Psoas muscle (tissue), 8 donors: ENCODE measurements around the gene IL21R. TPM values are rescaled to one million over a fixed set of nuclear protein-coding genes. Genes with fewer than 3 reads are reported as not detected.
"Not testable (repeated sequence)": the region's sequence is repeated elsewhere in the genome, so short reads cannot be mapped to it uniquely, and the experiment has no call there.

Source experiments
- ATAC-seq, 4 donors: fragments of 200-7000 bp; cut with Tn5 transposase; one replicate each; pipeline ENCODE4 v1.9.1; 2020; ENCODE audit warnings: moderate library complexity in 3 of 4, mild to moderate bottlenecking in 2 of 4
- DNase-seq, 2 donors: peaks; one replicate each; pipeline ENCODE4 v3.0.0-alpha.2; 2020
- H3K27ac ChIP-seq: fragments of 200-600 bp; one replicate; pipeline ENCODE4 v1.8.0; 2022
- H3K27me3 ChIP-seq, 3 donors: fragments of 200-600 bp in 1 of 3; one replicate each; pipeline versions ENCODE4 v1.6.1 to v1.8.0; 2013 to 2022; ENCODE audit warnings: low read length in 2 of 3, mild to moderate bottlenecking in 2 of 3, moderate library complexity in 1 of 3; ENCODE audit not compliant: insufficient read depth in 3 of 3
- H3K36me3 ChIP-seq, 2 donors: fragments of 200-600 bp in 1 of 2; one replicate each; pipeline versions ENCODE4 v1.6.1 to v1.8.0; 2013 to 2022; ENCODE audit warnings: low read depth in 1 of 2, mild to moderate bottlenecking in 1 of 2, moderate library complexity in 1 of 2; ENCODE audit not compliant: insufficient read depth in 1 of 2
- H3K4me1 ChIP-seq: fragments of 200-600 bp; one replicate; pipeline ENCODE4 v1.8.0; 2022
- H3K4me3 ChIP-seq: fragments of 200-600 bp; one replicate; pipeline ENCODE4 v1.8.0; 2022; ENCODE audit warnings: mild to moderate bottlenecking
- H3K9me3 ChIP-seq: fragments of 200-600 bp; one replicate; pipeline ENCODE4 v1.8.0; 2022
- WGBS, 3 donors: extraction: QIAGEN DNeasy Blood & Tissue Kit; methylation state at CpG; one replicate each; pipeline versions ENCODE4 v1.1.6 to v1.1.7; 2013; 5-methylcytosine and 5-hydroxymethylcytosine counted together
- intact Hi-C, 2 donors: fragments of 100-400 bp; cut with DNase I; formaldehyde crosslinking; loops; one replicate each; pipeline versions ENCODE4 v1.11.0 to v1.14.2; 2022
- polyA plus RNA-seq, 3 donors: library from polyadenylated mRNA; stranded (reverse); fragments of 200-250 nt; gene quantifications; one replicate each; pipeline ENCODE4 v1.2.3, GENCODE V29; 2013
- total RNA-seq, 4 donors: library from RNA; stranded (reverse); fragmentation: NEBNext Ultra II Directional in 2 of 4; extraction: Animal tissue kit (Norgen Biotek cat#: 25700) in 2 of 4; gene quantifications; one replicate each; pipeline versions ENCODE4 v1.2.1 to v1.2.4, GENCODE V29; 2021 to 2023
- TF ChIP-seq, protein P1 (sequence below): fragments of 200-600 bp; IDR thresholded peaks from one replicate; pipeline ENCODE4 v1.8.0; 2022; ENCODE audit warnings: antibody characterized with exemption
- donor health status: healthy with polysubstance abuse.
- donor health status: DM: no; HTN: no; CAD: no; lungs with moderate emphysema.
- donor health status: Bipolar disorder and iron deficiency.
- donor health status: healthy.
- donor health status: DM: yes; HTN: yes; CAD: no.
- donor health status: DM: no; HTN: no; CAD: no.
- donor health status: DM: no; HTN: no; CAD: no.
- donor health status: DM: yes; HTN: yes; CAD: no.

The IL21R gene
- total and polyA plus RNA-seq, 7 donors = 0.01 to 0.15 (median 0.08) TPM; not detected in 2

DNA sequence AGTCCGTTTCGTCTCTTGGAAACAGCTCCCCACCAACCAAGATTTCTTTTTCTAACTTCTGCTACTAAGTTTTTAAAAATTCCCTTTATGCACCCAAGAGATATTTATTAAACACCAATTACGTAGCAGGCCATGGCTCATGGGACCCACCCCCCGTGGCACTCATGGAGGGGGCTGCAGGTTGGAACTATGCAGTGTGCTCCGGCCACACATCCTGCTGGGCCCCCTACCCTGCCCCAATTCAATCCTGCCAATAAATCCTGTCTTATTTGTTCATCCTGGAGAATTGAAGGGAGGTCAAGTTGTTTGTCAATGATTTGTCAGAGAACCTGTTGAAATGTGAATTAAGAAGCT, 48.2 kb downstream of the IL21R start:
- H3K9me3 ChIP-seq = no peaks in the 10 kb centered on the region
- ATAC-seq (no peak), DNase-seq (no peak)
- WGBS, 3 donors = 25 to 31% (median 26%) methylated on average over 5 of the region's 5 CpGs
- TF ChIP-seq, protein P1, sequence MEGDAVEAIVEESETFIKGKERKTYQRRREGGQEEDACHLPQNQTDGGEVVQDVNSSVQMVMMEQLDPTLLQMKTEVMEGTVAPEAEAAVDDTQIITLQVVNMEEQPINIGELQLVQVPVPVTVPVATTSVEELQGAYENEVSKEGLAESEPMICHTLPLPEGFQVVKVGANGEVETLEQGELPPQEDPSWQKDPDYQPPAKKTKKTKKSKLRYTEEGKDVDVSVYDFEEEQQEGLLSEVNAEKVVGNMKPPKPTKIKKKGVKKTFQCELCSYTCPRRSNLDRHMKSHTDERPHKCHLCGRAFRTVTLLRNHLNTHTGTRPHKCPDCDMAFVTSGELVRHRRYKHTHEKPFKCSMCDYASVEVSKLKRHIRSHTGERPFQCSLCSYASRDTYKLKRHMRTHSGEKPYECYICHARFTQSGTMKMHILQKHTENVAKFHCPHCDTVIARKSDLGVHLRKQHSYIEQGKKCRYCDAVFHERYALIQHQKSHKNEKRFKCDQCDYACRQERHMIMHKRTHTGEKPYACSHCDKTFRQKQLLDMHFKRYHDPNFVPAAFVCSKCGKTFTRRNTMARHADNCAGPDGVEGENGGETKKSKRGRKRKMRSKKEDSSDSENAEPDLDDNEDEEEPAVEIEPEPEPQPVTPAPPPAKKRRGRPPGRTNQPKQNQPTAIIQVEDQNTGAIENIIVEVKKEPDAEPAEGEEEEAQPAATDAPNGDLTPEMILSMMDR = no peak
- H3K4me1 ChIP-seq = no peaks in the 10 kb centered on the region
- no peak overlapping the region for H3K27ac ChIP-seq
- peaks cover 0 to 35% (median 15%) of the 10 kb centered on the region in 3 donors for H3K27me3 ChIP-seq
- no peaks in the 10 kb centered on the region for H3K36me3 ChIP-seq
- no peak overlapping the region for H3K4me3 ChIP-seq
- intact Hi-C loops = loop anchor here in 1 of 2 donors (10.0 kb wide), 1 partner anchor 215 kb away; no protein-coding TSS in a partner anchor

DNA sequence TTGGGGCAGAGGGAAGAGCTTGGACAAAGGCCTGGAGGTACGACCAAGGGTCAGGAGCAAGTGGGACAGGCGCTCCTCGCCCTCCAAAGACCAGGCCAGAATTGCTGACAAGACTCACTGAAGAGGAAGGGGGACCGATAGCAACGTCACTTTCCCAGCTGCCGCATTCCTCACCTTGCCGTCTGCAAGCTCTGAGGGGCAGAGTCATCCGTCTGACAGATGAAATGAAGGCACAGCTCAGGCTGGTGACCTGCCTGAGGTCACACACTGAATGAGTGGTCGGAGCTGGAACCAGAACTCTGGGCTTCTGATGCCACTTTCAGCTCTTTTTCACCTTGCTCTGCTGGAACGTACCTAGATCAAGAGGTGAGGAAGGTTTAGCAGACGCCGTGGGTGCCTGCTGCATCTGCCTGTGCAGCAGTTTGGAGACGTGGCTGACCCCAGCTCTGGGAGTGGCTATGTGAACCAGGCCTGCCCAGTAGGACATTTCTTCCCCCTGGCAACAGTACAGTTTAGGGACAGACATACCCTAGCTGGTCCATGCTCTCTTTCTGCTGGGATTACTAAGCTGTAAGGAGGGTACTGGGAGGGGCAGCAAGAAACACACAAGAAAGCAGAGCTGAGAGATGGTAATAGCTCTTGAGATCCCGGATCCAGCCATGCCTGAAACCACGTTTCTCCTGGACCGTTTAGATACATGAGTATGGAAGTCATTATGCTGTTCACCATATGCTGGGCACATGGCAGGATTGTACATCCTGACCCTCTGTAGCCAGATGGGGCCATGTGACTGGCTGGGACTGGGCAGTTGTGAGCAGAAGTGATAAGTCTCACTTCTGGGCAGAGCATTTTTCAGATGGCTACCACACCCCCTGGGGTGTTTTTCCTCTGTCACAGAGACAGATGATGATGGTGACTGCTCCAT, 50.9 kb downstream of the IL21R start:
- intact Hi-C loops = loop anchor here in 1 of 2 donors (10.0 kb wide), 1 partner anchor 218 kb away; no protein-coding TSS in a partner anchor
- Histone ChIP-seq H3K4me3 (no peak overlapping the region), H3K36me3 (no peaks in the 10 kb centered on the region), H3K27me3 (peaks cover 0 to 24% (median 5%) of the 10 kb centered on the region in 3 donors), H3K27ac (no peak overlapping the region), H3K4me1 (no peaks in the 10 kb centered on the region), H3K9me3 (no peaks in the 10 kb centered on the region)
- TF ChIP-seq, protein P1 = no peak
- ATAC-seq (no peak), DNase-seq (no peak)
- 72 to 75% (median 74%) methylated on average over 16 of the region's 16 CpGs for WGBS, 3 donors

- 94 to 97% (median 94%) methylated on average over 3 of the region's 3 CpGs for WGBS, 3 donors
- H3K27me3 ChIP-seq = peaks cover 0 to 17% (median 5%) of the 10 kb centered on the region in 3 donors
- intact Hi-C loops = loop anchor here in 1 of 2 donors (10.0 kb wide), 1 partner anchor 219 kb away; no protein-coding TSS in a partner anchor
- H3K4me1 ChIP-seq = no peaks in the 10 kb centered on the region
- no peaks in the 10 kb centered on the region for H3K36me3 ChIP-seq
- no peak overlapping the region for H3K4me3 ChIP-seq
- no peak for DNase-seq
- H3K9me3 ChIP-seq = no peaks in the 10 kb centered on the region
- no peak overlapping the region for H3K27ac ChIP-seq
- TF ChIP-seq, protein P1 = no peak
- ATAC-seq = no peak
Measured at GRCh38 chr16:27453494-27453825, 51.5 kb downstream of the IL21R start.

DNA sequence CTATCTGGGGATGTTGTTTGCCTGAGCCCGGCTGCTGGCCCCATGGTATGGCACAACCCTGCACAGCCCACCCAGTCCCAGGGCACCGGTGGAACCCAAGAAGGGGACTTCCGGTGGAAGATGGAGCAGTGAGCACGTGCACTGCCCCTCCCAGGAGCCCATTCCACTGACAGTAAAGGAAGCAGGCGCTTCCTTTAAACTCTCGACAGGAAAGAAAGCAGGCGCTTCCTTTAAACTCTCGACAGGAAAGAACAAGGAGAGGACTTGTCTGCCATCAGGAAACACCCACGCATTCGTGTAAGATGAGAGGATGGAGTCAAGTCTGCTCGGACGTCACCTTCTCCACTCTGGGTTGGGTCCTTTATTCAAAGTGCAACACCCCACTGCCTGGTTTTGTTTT, 53.7 kb downstream of the IL21R start:
- ATAC-seq = no peak
- no peak overlapping the region for H3K27ac ChIP-seq
- 44 to 56% (median 48%) methylated on average over 12 of the region's 12 CpGs for WGBS, 3 donors
- peaks cover 10% of the 10 kb centered on the region for H3K4me1 ChIP-seq
- TF ChIP-seq, protein P1 = no peak
- no peaks in the 10 kb centered on the region for H3K9me3 ChIP-seq
- H3K4me3 ChIP-seq = no peak overlapping the region
- peak in 1 of 2 donors; percentile 30 for DNase-seq
- peaks cover 0 to 16% of the 10 kb centered on the region in 2 donors for H3K36me3 ChIP-seq
- intact Hi-C loops = loop anchor here (2.0 to 10.0 kb wide), 5 partner anchors 221 to 298 kb away; no protein-coding TSS in a partner anchor
- no peaks in the 10 kb centered on the region for H3K27me3 ChIP-seq

DNA sequence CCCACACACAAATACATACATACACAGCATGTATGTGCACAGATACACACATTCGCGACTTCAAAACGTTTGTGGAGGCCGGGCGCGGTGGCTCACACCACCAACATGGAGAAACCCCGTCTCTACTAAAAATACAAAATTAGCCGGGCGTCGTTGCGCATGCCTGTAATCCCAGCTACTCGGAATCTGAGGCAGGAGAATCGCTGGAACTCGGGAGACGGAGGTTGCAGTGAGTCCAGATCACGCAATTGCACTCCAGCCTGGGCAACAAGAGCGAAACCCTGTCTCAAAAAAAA, 55.6 kb downstream of the IL21R start:
- Histone ChIP-seq H3K4me1 (peaks cover 25% of the 10 kb centered on the region), H3K36me3 (peaks cover 2 to 25% of the 10 kb centered on the region in 2 donors)
- intact Hi-C loops = loop anchor here (2.0 to 10.0 kb wide), 5 partner anchors 223 to 300 kb away; no protein-coding TSS in a partner anchor
- not testable (repeated sequence) for H3K27me3 ChIP-seq, H3K4me3 ChIP-seq, ATAC-seq, H3K9me3 ChIP-seq, DNase-seq, H3K27ac ChIP-seq
- WGBS, 3 donors = 87 to 94% (median 92%) methylated on average over 17 of the region's 17 CpGs
